SH-SY5Y (cell line): Measurements from ENCODE around the gene DLG1.

Source experiments
- GATA2 ChIP-seq: IDR thresholded peaks from 2 replicates; pipeline ENCODE4 v1.6.1; 2011; ENCODE audit warnings: mild to moderate bottlenecking, low read depth, low read length
- GATA3 ChIP-seq: IDR thresholded peaks from 2 replicates; pipeline ENCODE4 v1.6.1; 2011; ENCODE audit warnings: low read depth, mild to moderate bottlenecking, low read length, moderate library complexity

DLG1 gene

DNA sequence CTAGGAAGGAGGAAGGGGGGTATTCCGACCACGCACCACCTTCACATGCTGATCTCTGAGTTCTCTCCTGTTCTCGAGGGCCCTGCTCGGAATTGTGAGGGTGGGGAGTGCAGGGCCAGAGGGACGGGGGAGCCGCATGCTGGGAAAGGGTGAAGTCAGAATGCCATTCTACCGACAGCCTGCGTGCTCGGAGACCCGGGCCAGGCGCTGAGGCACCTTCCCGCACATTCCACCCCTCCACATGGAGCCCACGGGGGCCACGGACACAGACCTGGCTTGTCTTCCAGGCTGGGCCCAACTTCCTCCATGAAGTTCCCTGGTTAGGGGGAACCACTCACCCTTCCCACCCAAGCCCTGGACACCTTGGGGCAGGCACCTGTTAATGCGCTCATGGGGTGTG, 301.1 kb downstream of the DLG1 start:
- TF ChIP-seq GATA3, result no peak
- no peak for TF ChIP-seq GATA2

DNA sequence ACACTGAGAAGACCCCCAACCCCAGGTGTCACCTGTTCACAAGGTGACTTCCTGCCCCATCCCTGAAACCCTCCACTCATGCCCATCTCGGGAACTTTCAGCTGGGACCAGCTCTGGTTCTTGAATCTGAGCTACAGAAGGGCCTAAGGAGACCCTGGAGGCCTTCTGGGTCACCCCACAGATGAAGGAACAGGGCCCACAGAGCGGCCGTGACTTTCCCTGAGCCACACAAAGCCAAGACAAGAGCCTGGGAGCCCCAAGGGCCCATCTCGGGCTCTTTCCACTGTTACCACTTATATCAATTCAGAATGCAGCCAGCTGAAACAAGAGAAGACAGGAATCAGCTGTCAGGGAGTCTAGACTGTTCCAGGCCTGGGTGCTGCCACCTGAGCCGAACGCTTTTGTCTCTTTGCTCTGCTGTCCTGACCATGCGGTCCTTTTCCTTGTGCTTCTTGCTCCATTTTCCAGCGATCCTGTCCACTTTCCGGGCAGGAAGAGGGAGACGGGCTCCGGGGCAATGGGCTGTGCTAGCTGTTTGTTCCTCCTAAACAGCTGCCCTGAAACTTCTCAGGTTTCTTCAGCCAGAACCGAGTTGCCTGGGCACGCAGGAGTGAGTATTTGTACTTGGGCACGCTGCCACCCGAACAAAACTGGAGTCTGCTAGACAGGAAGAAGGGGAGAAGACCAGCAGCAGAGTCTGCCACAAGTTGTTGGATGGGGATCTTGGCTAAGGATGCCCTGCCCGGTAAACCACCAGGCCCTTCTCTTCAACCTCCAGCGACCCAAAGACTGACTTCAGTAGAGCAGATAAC, 301.8 kb downstream of the DLG1 start:
- TF ChIP-seq GATA2 (no peak), GATA3 (no peak)

DNA sequence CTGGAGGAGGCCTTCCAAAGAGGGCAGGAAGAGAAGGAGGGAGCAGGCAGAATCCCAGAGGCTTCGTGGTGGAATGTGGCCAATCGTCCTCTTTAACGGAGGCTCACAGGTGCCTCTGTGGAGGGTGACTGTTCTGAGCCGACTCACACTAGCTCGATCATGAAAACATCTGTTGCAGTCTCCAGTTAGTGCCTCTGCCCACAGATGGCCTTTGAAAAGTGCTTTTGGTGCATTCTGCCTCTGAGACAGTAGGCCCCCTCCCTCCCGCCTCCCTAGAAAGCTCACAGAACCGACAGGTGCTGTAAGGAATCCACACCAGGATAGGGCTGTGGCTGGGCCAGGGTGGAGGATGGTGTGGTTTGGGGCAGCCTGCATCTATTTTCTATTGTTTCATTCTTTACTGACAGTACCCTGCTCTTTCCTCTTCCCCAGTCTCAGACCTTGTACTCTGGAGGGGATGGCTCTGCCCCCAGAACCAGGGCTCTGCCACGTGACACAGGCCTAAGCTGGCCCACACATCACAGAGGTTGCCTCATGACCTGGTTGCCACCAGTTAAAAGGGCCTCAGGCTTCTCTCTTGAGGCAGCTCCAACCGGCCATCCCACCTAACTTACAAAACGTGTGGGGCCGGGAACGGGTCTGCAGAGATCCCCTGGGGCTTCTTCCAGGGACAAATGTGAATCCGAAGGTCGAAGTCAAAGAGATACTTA, 302.6 kb downstream of the DLG1 start:
- TF ChIP-seq GATA2 (no peak), GATA3 (no peak)

DNA sequence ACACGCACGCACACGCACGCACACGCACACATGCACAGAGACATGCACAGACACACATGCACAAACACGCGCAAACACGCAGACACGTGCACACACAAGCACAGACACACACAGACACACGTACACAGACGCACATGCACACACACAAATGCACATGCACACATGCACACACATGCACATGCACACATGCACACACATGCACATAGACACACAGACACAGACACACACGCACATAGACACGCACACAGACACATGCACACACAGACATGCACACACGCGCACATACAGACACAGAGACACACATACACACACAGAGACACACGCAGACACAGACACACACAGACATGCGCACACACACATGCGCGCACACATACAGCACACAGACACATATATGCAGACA, 303.4 kb downstream of the DLG1 start:
- no peak for TF ChIP-seq GATA2
- TF ChIP-seq GATA3, result no peak

DNA sequence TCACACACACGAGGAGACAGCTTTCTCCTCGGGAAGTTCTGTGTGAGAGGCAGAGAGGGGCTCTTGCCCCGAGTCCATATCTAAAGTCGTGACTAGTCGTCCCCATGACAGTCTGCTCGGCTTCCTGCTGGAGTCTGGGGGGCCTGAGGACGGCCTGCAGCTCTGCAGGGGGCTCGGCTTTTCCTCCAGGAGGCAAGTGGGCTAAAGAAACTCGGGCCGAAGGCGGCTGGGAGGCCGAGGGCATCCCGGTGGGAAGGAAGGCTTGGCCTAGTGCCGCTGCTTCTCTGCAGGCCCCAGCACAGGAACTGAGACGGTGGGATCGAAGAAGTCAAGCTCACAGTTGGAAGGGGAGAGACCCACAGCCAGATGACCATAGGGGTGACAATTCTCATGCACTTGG, 304.4 kb downstream of the DLG1 start:
- TF ChIP-seq GATA2 (no peak), GATA3 (no peak)
